Upper lobe of left lung (tissue), 4 donors: ENCODE data around the gene EGLN2.
"Not testable (repeated sequence)": the region's sequence is repeated elsewhere in the genome, so short reads cannot be mapped to it uniquely, and the experiment has no call there.

Source experiments
- CTCF ChIP-seq, 6 experiments: fragments of 450-650 bp in 4 of 6; fragments of 200-600 bp in 2 of 6; sonication (generic) in 2 of 6; IDR thresholded peaks; one replicate each; pipeline ENCODE4 v1.5.1; 2016 to 2019; ENCODE audit warnings: antibody characterized with exemption in 6 of 6
- EP300 ChIP-seq, 4 donors: sonication (generic); formaldehyde crosslinking; IDR thresholded peaks; one replicate each; pipeline ENCODE4 v1.5.1; 2017; ENCODE audit warnings: antibody characterized with exemption in 4 of 4, control low read depth in 2 of 4
- POLR2A ChIP-seq, 4 donors: fragments of 450-650 bp; IDR thresholded peaks; one replicate each; pipeline ENCODE4 v1.5.1; 2016 to 2017; ENCODE audit warnings: antibody characterized with exemption in 4 of 4, mild to moderate bottlenecking in 2 of 4

- not testable (repeated sequence) for TF ChIP-seq POLR2A, CTCF, EP300 (IDR thresholded peaks at IDR 0.05)
Observed at GRCh38 chr19:40850277-40850676, 51.3 kb downstream of the EGLN2 start, which contains the start of gene CYP2A6.
